HG03378 (cell line): ENCODE results near the gene LRRC7.
"Not testable (repeated sequence)": the region's sequence is repeated elsewhere in the genome, so short reads cannot be mapped to it uniquely, and the experiment has no call there.

ENCODE experiments used
- ATAC-seq: cut with Tn5 transposase; IDR thresholded peaks from one replicate; pipeline ENCODE4 v1.9.1; 2021; ENCODE audit warnings: mild to moderate bottlenecking, moderate library complexity; ENCODE audit not compliant: unreplicated experiment

Gene LRRC7

GRCh38 chr1:69693921-69694675 is 126.4 kb downstream of the LRRC7 start:
- no peak for ATAC-seq

- ATAC-seq = no peak
Observed at GRCh38 chr1:69697340-69697739, 129.6 kb downstream of the LRRC7 start.

- no peak for ATAC-seq
Observed at GRCh38 chr1:69700770-69701169, 133.0 kb downstream of the LRRC7 start.

GRCh38 chr1:69702085-69702484 is 134.4 kb downstream of the LRRC7 start:
- ATAC-seq = no peak

GRCh38 chr1:69706473-69706872 is 138.8 kb downstream of the LRRC7 start:
- ATAC-seq = no peak

GRCh38 chr1:69707103-69707502 is 139.4 kb downstream of the LRRC7 start:
- ATAC-seq = no peak

- no peak for ATAC-seq
Observed at GRCh38 chr1:69710484-69711189, 142.9 kb downstream of the LRRC7 start.

GRCh38 chr1:69711190-69711930 is 143.6 kb downstream of the LRRC7 start:
- no peak for ATAC-seq

GRCh38 chr1:69717834-69718233 is 150.1 kb downstream of the LRRC7 start:
- ATAC-seq = not testable (repeated sequence)

GRCh38 chr1:69728206-69728605 is 160.5 kb downstream of the LRRC7 start:
- no peak for ATAC-seq

GRCh38 chr1:69733061-69733460 is 165.3 kb downstream of the LRRC7 start:
- ATAC-seq = no peak

GRCh38 chr1:69737527-69738185 is 169.9 kb downstream of the LRRC7 start:
- ATAC-seq = peak; percentile 88

- ATAC-seq = no peak
Observed at GRCh38 chr1:69738458-69739250, 170.9 kb downstream of the LRRC7 start.

- ATAC-seq = no peak
Observed at GRCh38 chr1:69739251-69739605, 171.5 kb downstream of the LRRC7 start.

GRCh38 chr1:69743146-69743545 is 175.4 kb downstream of the LRRC7 start:
- ATAC-seq = no peak

- no peak for ATAC-seq
Observed at GRCh38 chr1:69744381-69744780, 176.7 kb downstream of the LRRC7 start.

GRCh38 chr1:69747207-69747606 is 179.5 kb downstream of the LRRC7 start:
- no peak for ATAC-seq

- ATAC-seq = no peak
Observed at GRCh38 chr1:69750638-69751037, 182.9 kb downstream of the LRRC7 start.

- ATAC-seq = no peak
Observed at GRCh38 chr1:69752831-69753230, 185.1 kb downstream of the LRRC7 start.

- ATAC-seq = no peak
Observed at GRCh38 chr1:69754521-69754920, 186.8 kb downstream of the LRRC7 start.
